ENCODE results near the gene GMFB.

DNA sequence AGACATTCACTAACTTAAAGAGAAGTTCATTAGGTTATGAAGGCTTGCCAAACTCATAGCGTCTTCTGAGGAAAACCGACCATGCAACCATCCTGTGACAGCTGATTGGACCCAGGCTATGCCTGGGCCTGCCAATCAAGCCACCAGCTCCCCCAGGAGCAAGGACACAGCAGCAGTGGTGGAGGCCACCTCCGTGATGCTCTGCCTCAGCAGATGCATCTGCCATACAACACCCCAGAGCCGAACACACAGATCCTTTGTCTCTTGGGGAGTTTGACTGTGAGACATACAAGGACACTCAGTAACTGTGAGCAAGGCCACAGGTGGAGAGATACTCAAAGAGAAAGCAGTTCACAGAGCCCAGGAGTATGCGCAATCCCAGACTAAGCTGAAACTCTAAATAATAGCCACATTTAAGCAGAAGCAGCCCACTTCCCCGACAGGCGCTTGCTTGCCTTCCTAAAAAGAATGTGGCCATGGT lies 37.6 kb downstream of the GMFB start:
- TF ChIP-seq CTCF (conservative IDR thresholded peaks at IDR 0.05; ENCODE audit: low read length): no peak
- TF ChIP-seq EZH2phosphoT487 (IDR thresholded peaks at IDR 0.05; ENCODE audit: borderline replicate concordance, low read depth, low read length): no peak

Measured in OCI-LY7 (cell line).